Endothelial cell of umbilical vein (primary cell): Measurements from ENCODE around the gene ACMSD. TPM values are rescaled to one million over a fixed set of nuclear protein-coding genes. Genes with fewer than 3 reads are reported as not detected.

ENCODE experiments used
- BruUV-seq: library from RNA; stranded (reverse); fragments of 400-500 nt; replicated peaks from 2 replicates; lab custom pipeline; 2021; lab: Mats Ljungman, UMichigan
- CTCF ChIA-PET: fragments of 300-600, 350-600 bp; sonication (Branson Sonifier 250); formaldehyde crosslinking; loops from one replicate; lab custom pipeline; 2021; ENCODE audit warnings: antibody characterized with exemption, inconsistent platforms; lab: Charles Lee
- POLR2A ChIA-PET: fragments of 300-600, 350-600 bp; sonication (Branson Sonifier 250); formaldehyde crosslinking; loops from one replicate; lab custom pipeline; 2021; ENCODE audit warnings: antibody characterized with exemption, inconsistent platforms; lab: Charles Lee
- DNase-seq: peaks from one replicate; pipeline ENCODE4 v3.0.0-alpha.2; 2011; ENCODE audit warnings: low read depth, low spot score
- FAIRE-seq: peaks from 2 replicates; lab custom pipeline; 2011; peaks lifted over from hg19 to GRCh38; lab: Jason Lieb, UNC
- H2AFZ ChIP-seq: 2 replicates; pipeline ENCODE4 v1.6.0; 2012; ENCODE audit warnings: low read depth, low read length, control low read depth, inconsistent platforms
- H3K27ac ChIP-seq: 2 replicates; pipeline ENCODE4 v1.5.1; 2011; ENCODE audit warnings: low read depth, mild to moderate bottlenecking, control low read depth, low read length, moderate library complexity; ENCODE audit not compliant: insufficient read depth
- H3K27me3 ChIP-seq, 2 experiments: 2 replicates each; pipeline versions ENCODE4 v1.6.0 to v1.6.1; 2011; ENCODE audit warnings: low read length in 2 of 2, mixed read lengths in 1 of 2; ENCODE audit not compliant: control insufficient read depth in 2 of 2, insufficient read depth in 2 of 2
- H3K36me3 ChIP-seq, 2 experiments: 2 replicates in 1 of 2; 3 replicates in 1 of 2; pipeline ENCODE4 v1.5.1; 2011; ENCODE audit warnings: low read length in 2 of 2, mild to moderate bottlenecking in 1 of 2, moderate library complexity in 1 of 2; ENCODE audit not compliant: control insufficient read depth in 2 of 2, insufficient read depth in 2 of 2; ENCODE audit errors: extremely low read depth in 1 of 2
- H3K4me1 ChIP-seq: 3 replicates; pipeline ENCODE4 v1.5.1; 2011; ENCODE audit warnings: mild to moderate bottlenecking, low read length; ENCODE audit not compliant: control insufficient read depth, insufficient read depth; ENCODE audit errors: extremely low read depth
- H3K4me2 ChIP-seq: 2 replicates; pipeline ENCODE4 v1.6.1; 2011; ENCODE audit warnings: low read length, control low read depth, mixed read lengths; ENCODE audit not compliant: insufficient read depth
- H3K4me3 ChIP-seq, 3 experiments: fragments of 200-600 bp in 1 of 3; sonication (generic), shearing (Covaris generic) in 1 of 3; replicated peaks in 1 of 3; 2 replicates each; pipeline ENCODE4 v1.5.1; 2011 to 2016; ENCODE audit warnings: control low read depth in 3 of 3, low read length in 3 of 3, mild to moderate bottlenecking in 2 of 3, inconsistent platforms in 1 of 3, low read depth in 1 of 3, moderate library complexity in 1 of 3; ENCODE audit not compliant: insufficient read depth in 1 of 3
- H3K79me2 ChIP-seq: 2 replicates; pipeline ENCODE4 v1.6.0; 2012; ENCODE audit warnings: low read length, inconsistent platforms; ENCODE audit not compliant: control insufficient read depth, insufficient read depth
- H3K9ac ChIP-seq: replicated peaks from 2 replicates; pipeline ENCODE3; 2011; ENCODE audit warnings: low read length, control low read depth; ENCODE audit not compliant: insufficient read depth; ENCODE audit errors: extremely low read depth
- H3K9me1 ChIP-seq: replicated peaks from 3 replicates; pipeline ENCODE4 v1.6.0; 2011; ENCODE audit warnings: mild to moderate bottlenecking, low read length; ENCODE audit not compliant: control insufficient read depth, insufficient read depth; ENCODE audit errors: extremely low read depth
- H3K9me3 ChIP-seq: replicated peaks from 2 replicates; pipeline ENCODE4 v1.5.1; 2012; ENCODE audit warnings: low read length, inconsistent platforms; ENCODE audit not compliant: control insufficient read depth, insufficient read depth
- H4K20me1 ChIP-seq: replicated peaks from 2 replicates; pipeline ENCODE3; 2011; ENCODE audit warnings: mild to moderate bottlenecking, low read length; ENCODE audit not compliant: control insufficient read depth, insufficient read depth; ENCODE audit errors: extremely low read depth
- CTCF ChIP-seq, 2 donors: IDR thresholded peaks; 1 replicate in 1 of 2; 2 replicates in 1 of 2; pipeline ENCODE4 v1.5.1; 2011; ENCODE audit warnings: low read length in 2 of 2, mild to moderate bottlenecking in 2 of 2, moderate library complexity in 2 of 2, control low read depth in 1 of 2, inconsistent platforms in 1 of 2, low read depth in 1 of 2; ENCODE audit not compliant: insufficient read depth in 1 of 2; ENCODE audit errors: extremely low read depth in 1 of 2
- EZH2 ChIP-seq: IDR thresholded peaks from 2 replicates; pipeline ENCODE4 v1.6.1; 2012; ENCODE audit warnings: borderline replicate concordance, low read depth, mild to moderate bottlenecking, moderate library complexity, low read length, inconsistent platforms; ENCODE audit not compliant: severe bottlenecking
- FOS ChIP-seq: IDR thresholded peaks from 2 replicates; pipeline ENCODE4 v1.6.1; 2011; ENCODE audit warnings: mild to moderate bottlenecking, low read length, moderate library complexity, borderline replicate concordance; ENCODE audit not compliant: insufficient read depth
- GATA2 ChIP-seq: IDR thresholded peaks from 2 replicates; pipeline ENCODE4 v1.7.0; 2011; ENCODE audit warnings: low read depth, mild to moderate bottlenecking, moderate library complexity, mixed read lengths, low read length; ENCODE audit not compliant: insufficient read length, insufficient read depth
- JUN ChIP-seq: IDR thresholded peaks from 2 replicates; pipeline ENCODE4 v1.6.1; 2011; ENCODE audit warnings: borderline replicate concordance, low read depth; ENCODE audit not compliant: insufficient read length, insufficient read depth
- MAX ChIP-seq: IDR thresholded peaks from 2 replicates; pipeline ENCODE4 v1.6.1; 2011; ENCODE audit not compliant: insufficient read depth, insufficient read length
- MYC ChIP-seq: IDR thresholded peaks from one replicate; pipeline ENCODE4 v1.6.1; 2011; ENCODE audit warnings: mild to moderate bottlenecking, low read depth, low read length
- POLR2A ChIP-seq: IDR thresholded peaks from 2 replicates; pipeline ENCODE4 v1.6.1; 2012; ENCODE audit warnings: low read depth, mild to moderate bottlenecking, control low read depth, low read length
- POLR2AphosphoS5 ChIP-seq: IDR thresholded peaks from 2 replicates; pipeline ENCODE4 v1.6.1; 2012; ENCODE audit warnings: low read depth, mild to moderate bottlenecking, control low read depth, low read length, moderate library complexity; ENCODE audit not compliant: insufficient read depth
- dilution Hi-C: fragments of 300-500 bp; cut with MboI; formaldehyde crosslinking; loops from one replicate; pipeline ENCODE4 v1.15.0; 2019; ENCODE audit warnings: low sequenced_read_pairs; ENCODE audit not compliant: extremely low pct_ligation_motif_present
- intact Hi-C: fragments of 100-400 bp; cut with micrococcal nuclease; formaldehyde crosslinking; loops from one replicate; pipeline ENCODE4 v1.10.0; 2022
- polyA plus RNA-seq, 4 experiments: library from polyadenylated mRNA; depleted of rRNA in 3 of 4; stranded (reverse) in 3 of 4; unstranded in 1 of 4; fragments of >200 nt; gene quantifications; 2 replicates each; pipeline versions ENCODE4 v1.2.1 to v1.2.3, GENCODE V29; 2011 to 2012; ENCODE audit warnings: missing spikeins in 1 of 4
- total RNA-seq: library from RNA; stranded (reverse); gene quantifications from 2 replicates; pipeline ENCODE4 v1.2.3, GENCODE V29; 2021

ACMSD gene
- total and polyA plus RNA-seq, 2 donors (not counting 3 experiments of a cell fraction or from before 2014, with no cell fraction given) = not detected

GRCh38 chr2:134869946-134870736 lies 31.7 kb downstream of the ACMSD start:
- intact Hi-C loops = no loop called here
- FAIRE-seq (no peak), DNase-seq (no peak)
- Histone ChIP-seq H3K9me1 (no peaks in the 10 kb centered on the region), H3K4me2 (no peak overlapping the region), H3K27ac (no peak overlapping the region), H2AFZ (no peak overlapping the region), H3K9ac (no peak overlapping the region), H3K36me3 (no peaks in the 10 kb centered on the region), H3K27me3 (no peaks in the 10 kb centered on the region), H3K4me1 (no peaks in the 10 kb centered on the region), H4K20me1 (no peaks in the 10 kb centered on the region), H3K4me3 (no peak overlapping the region), H3K79me2 (no peaks in the 10 kb centered on the region), H3K9me3 (no peaks in the 10 kb centered on the region)
- dilution Hi-C loops = no loop called here
- BruUV-seq = no TSS peak
- TF ChIP-seq MAX (no peak), EZH2 (no peak), POLR2AphosphoS5 (no peak), CTCF (IDR thresholded peaks at IDR 0.05; ENCODE audit: extremely low read depth in 1 of 2, insufficient read depth in 1 of 2, low read depth in 1 of 2, low read length in 2 of 2) (no peak), POLR2A (no peak), MYC (no peak), JUN (no peak), FOS (no peak), GATA2 (no peak)
- CTCF ChIA-PET = interaction anchor here (0.8 to 2.4 kb wide), 3 partner anchors 7 to 67 kb away, joined by 3 to 7 read pairs (median 3); no protein-coding TSS in a partner anchor
- POLR2A ChIA-PET = no interaction called here
